Inferior parietal cortex (tissue), 1 donor: ENCODE measurements around the gene MYZAP.
A peak's percentile ranks its signal among the peaks of the same experiment; 100 is the strongest.

Source experiments
- DNase-seq: peaks from one replicate; pipeline ENCODE4 v3.0.0-alpha.2; 2016; ENCODE audit errors: extremely low spot score

MYZAP gene, protein sequence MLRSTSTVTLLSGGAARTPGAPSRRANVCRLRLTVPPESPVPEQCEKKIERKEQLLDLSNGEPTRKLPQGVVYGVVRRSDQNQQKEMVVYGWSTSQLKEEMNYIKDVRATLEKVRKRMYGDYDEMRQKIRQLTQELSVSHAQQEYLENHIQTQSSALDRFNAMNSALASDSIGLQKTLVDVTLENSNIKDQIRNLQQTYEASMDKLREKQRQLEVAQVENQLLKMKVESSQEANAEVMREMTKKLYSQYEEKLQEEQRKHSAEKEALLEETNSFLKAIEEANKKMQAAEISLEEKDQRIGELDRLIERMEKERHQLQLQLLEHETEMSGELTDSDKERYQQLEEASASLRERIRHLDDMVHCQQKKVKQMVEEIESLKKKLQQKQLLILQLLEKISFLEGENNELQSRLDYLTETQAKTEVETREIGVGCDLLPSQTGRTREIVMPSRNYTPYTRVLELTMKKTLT

DNA sequence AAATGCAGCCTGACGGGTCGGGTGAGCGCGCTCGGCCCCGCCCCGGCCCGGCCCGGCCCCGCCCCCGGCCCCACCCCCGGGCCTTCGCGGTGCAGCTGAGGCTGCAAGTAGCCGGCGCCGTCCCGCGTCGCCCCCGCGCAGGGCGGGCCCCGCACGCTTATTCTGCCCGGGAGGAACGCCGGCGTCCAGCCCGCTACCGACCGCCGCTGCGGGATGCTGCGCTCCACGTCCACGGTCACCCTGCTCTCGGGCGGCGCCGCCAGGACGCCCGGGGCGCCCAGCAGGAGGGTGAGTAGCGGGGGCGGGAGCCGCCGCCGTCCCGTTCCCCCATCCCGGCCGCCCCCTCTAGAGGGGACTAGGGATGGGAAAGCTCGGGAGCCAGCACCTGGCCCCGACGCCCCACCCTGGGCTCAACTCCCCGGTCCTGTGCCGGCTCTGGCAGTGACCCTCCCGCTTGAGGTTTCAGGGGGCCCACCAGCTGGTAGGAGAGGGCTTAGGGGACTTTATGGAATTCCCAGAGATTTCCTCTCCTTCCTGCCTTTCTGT lies at the start of gene MYZAP:
MYZAP (plus strand) TSS at position 83 of the 546 bp plus-strand sequence; CDS start at position 214, 131 bp downstream.
- no peak for DNase-seq

DNA sequence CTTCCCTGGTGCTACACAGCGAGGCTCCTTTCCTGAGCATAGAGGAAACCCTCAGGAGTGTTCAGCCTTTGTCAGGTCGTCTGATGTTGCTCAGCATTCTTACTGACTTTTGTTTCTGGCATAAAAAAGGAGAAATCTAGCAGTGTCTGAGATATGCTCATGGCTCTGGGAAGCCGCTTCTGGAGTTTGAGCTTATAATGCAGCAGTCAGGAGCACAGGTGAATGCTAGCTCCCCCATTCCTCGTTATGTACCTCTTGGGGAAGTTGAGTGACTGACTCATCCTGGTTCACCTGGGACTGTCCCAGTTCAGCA lies 49.2 kb upstream of the MYZAP start:
- DNase-seq: no peak

GRCh38 chr15:57544848-57545480 lies 46.7 kb upstream of the MYZAP start:
- no peak for DNase-seq

DNA sequence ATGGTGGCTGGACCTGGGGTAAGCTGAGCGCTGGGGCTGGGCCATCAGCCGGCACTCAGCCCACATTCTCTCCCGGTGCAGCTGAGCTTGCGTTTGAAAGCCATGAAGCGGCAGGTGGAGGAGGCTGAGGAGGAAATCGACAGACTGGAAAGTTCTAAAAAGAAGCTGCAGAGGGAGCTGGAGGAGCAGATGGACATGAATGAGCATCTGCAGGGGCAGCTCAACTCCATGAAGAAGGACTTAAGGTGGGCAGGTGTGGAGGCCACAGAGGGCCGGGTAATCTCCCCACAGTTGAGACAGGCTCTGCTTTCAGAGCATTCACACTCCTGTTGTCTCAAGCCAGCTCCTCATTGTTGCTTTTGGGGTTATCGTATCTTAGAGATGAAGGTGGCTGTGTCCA lies 45.7 kb upstream of the MYZAP start:
- DNase-seq: no peak

DNA sequence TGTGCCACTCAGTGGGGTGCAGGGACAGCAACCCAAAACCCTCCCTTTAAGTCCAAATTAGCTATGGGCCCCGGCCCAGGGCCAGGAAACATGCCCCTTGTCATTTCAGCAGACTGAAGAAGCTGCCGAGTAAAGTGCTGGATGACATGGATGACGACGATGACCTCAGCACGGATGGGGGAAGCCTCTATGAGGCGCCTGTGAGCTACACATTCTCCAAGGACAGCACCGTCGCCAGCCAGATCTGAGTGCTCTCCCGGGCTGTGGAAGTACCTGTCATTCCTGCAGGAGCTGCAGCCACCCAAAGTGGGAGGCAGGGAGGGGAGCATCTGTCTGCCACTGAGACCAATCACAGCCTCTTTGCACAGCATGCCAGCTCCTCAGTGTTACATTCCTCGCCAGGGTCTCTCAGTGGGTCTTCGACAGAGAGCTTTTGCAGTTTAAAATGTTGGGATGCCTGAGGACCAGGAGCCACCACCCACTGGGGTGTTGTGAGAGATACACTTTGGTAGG lies 44.4 kb upstream of the MYZAP start:
- DNase-seq: no peak

- no peak for DNase-seq
Observed at GRCh38 chr15:57548351-57548750, 43.4 kb upstream of the MYZAP start.

DNA sequence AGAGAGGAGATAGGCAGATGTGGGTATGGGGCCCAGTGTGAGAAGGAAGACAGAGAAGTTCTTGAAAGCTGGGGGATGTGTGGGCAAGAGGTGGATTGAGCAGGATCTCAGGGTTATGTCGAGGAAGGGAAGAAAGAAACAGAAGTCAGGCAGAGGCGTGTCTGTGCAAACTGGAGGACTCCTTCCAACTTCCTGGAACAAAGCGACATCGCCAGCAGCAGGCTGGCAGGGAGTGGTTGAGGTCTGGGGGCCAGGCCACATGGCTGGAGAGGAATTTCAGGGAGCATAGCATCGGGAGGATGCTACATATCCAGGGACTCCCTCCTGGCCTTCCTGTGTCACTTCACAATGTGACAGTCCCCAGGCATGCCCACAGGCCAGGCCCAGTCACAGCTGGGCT lies 42.9 kb upstream of the MYZAP start:
- DNase-seq: no peak

DNA sequence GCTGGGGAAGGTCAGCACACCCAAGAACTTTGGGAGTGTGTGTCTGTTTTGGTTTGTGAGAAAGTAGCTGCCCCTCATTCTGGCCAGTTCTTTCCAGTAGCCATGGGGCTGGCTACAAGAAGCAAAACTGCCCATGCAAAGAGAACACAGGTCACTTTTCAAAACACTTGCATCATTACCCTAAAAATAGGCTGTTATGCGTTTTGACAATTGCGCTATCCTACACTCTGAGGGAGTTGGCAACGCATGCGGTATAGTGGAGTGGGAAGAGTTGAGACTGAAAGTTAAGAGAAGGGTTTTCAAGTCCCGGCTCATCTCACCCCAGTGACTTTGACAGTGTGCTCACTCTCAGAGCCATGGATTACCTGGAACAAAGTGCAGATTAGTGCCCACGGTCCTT lies 41.8 kb upstream of the MYZAP start:
- DNase-seq: no peak

DNA sequence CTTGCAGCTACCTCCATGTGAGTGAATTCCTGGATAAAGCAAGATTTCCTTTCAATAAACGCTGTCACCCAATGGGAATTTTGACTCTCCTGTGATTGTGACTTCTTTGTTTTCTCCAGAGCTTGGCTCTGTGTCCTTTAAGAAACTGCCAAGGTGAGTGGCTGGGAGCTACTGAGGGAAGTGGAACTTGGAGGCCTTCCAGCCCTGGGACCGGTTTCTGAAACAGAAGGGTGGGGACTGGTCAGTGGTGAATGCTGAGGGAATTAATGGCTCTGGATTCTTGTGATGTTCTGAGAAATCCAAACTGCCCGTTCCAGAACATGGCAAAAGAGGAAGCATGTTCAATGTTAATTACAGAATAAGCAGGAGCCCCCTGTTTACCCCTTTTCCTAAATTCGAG lies 41.1 kb upstream of the MYZAP start:
- DNase-seq: no peak

- no peak for DNase-seq
Observed at GRCh38 chr15:57551715-57552677, 39.7 kb upstream of the MYZAP start.

GRCh38 chr15:57552678-57553334 lies 38.9 kb upstream of the MYZAP start:
- DNase-seq: no peak

DNA sequence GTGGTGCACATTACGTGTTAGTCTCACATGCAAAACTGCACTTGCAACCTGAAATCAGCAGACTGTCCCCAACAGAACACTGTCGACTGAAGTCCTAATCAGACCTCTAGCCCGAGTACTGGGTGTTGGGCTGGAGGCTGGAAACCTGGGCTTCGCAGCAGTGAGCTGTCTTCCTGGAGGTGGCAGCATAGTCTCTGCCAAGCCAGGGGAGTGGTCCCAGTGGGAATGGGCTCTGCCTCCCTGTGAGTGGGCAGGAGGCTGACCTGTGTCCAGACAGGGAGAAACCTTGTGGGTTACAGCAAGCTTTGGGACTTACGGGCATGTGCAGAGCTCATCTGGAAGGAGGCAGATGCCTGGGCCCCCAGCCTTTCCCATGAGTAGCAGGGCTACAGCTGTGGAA lies 38.2 kb upstream of the MYZAP start:
- DNase-seq: no peak

- DNase-seq: no peak
Observed at GRCh38 chr15:57554063-57554811, 37.5 kb upstream of the MYZAP start.

- DNase-seq: no peak
Observed at GRCh38 chr15:57554812-57555179, 36.9 kb upstream of the MYZAP start.

GRCh38 chr15:57555270-57555669 lies 36.4 kb upstream of the MYZAP start:
- DNase-seq: no peak

GRCh38 chr15:57556040-57556439 lies 35.7 kb upstream of the MYZAP start:
- no peak for DNase-seq

GRCh38 chr15:57557267-57557666 lies 34.4 kb upstream of the MYZAP start:
- DNase-seq: no peak

- no peak for DNase-seq
Observed at GRCh38 chr15:57557810-57558209, 33.9 kb upstream of the MYZAP start.

DNA sequence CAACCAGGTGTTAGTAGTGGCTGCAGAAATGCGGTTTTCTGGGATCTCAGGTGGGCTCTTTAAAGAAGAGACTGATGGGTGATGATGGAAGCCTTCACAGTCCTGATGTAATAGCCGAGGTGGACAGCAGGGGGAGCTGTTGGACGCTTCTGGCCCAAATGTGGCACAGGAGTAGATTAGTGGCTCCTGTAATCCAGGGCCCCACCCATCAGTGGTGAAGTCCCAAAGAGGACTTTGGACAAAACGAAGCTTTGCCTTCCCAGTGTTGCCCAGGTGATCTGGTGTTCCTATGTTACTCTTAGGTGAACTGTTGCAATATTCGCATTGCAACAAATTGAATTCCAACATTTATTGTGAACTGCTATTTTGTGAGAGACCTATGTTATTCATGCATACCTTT lies 31.8 kb upstream of the MYZAP start:
- DNase-seq: peak; percentile 66

GRCh38 chr15:57561041-57561711 lies 30.5 kb upstream of the MYZAP start:
- peak; percentile 86 for DNase-seq
